ENCODE data around the gene C1QTNF4. TPM values are rescaled to one million over a fixed set of nuclear protein-coding genes. Genes with fewer than 3 reads are reported as not detected.
"Not testable (repeated sequence)": the region's sequence is repeated elsewhere in the genome, so short reads cannot be mapped to it uniquely, and the experiment has no call there.

The C1QTNF4 gene
- total RNA-seq (under 1 TPM; 0.41 to 0.92 TPM), total RNA-seq (0 to 0.94 (median 0.06) reads per million in 172 experiments)
- polyA plus RNA-seq (2013, experiment 1 of 2) = 0.40 TPM
- polyA plus RNA-seq (2013, experiment 2 of 2) = 0.39 TPM

- Mint-ChIP-seq H3K9me3 (no peaks in the 10 kb centered on the region), H3K4me3 (no peak within 1 kb of the TSS), H3K27ac (no peak within 1 kb of the TSS), H3K36me3 (ENCODE audit: low read depth) (no peaks in the 10 kb centered on the region), H3K27me3 (peaks cover 41% of the 10 kb centered on the region), H3K4me1 (ENCODE audit: low read depth) (no peaks in the 10 kb centered on the region)
- Histone ChIP-seq H3K27me3 (ENCODE audit: control insufficient read depth in 1 of 2, insufficient read depth in 2 of 2, low read length in 2 of 2) (peaks cover 25 to 41% of the 10 kb centered on the region in 2 experiments), H3K36me3 (ENCODE audit: insufficient read depth, low read length) (no peaks in the 10 kb centered on the region), H3K27ac (ENCODE audit: low read depth in 1 of 2, low read length in 2 of 2) (no peak within 1 kb of the TSS), H3K4me1 (ENCODE audit: insufficient read depth, low read length) (peaks cover 12% of the 10 kb centered on the region), H3K9me3 (ENCODE audit: control insufficient read depth in 1 of 2, insufficient read depth in 1 of 2, low read length in 2 of 2) (peaks cover 0 to 14% of the 10 kb centered on the region in 2 experiments), H3K4me3 (ENCODE audit: low read length) (no peak within 1 kb of the TSS)
- ChIA-PET POLR2A (no interaction called here), CTCF (no interaction called here)
- ATAC-seq (ENCODE audit: poor library complexity) (no peak), DNase-seq (no peak)
- TF ChIP-seq CTCF (IDR thresholded peaks at IDR 0.05) = no peak
- intact Hi-C loops (cut with DNase I, micrococcal nuclease) = no loop called here
These were observed at the start of gene C1QTNF4 for GRCh38 chr11:47593934-47594855. Gene C1QTNF4, minus strand, starts transcription at chr11:47594411. Its CDS starts 3,601 bp downstream, at chr11:47590810.

GRCh38 chr11:47642099-47642855, 48.1 kb upstream of the C1QTNF4 start, which contains the start of gene MTCH2:
Gene MTCH2, minus strand, starts transcription at chr11:47642559. Its CDS starts 94 bp downstream, at chr11:47642465.
- Mint-ChIP-seq H3K27ac (peak within 1 kb of the TSS; percentile 89), H3K27me3 (no peaks in the 10 kb centered on the region), H3K36me3 (ENCODE audit: low read depth) (peaks cover 25% of the 10 kb centered on the region), H3K9me3 (no peaks in the 10 kb centered on the region), H3K4me3 (peak within 1 kb of the TSS; percentile 90), H3K4me1 (ENCODE audit: low read depth) (peaks cover 26% of the 10 kb centered on the region)
- intact Hi-C loops (cut with DNase I, micrococcal nuclease) = loop anchor here (1.0 to 5.0 kb wide), 10 partner anchors 63 to 705 kb away; partner anchors contain the start of genes FNBP4 (in 2 of the 2), AGBL2 (in 1 of the 2), ARFGAP2 (in 1 of the 2) and CELF1 (in 1 of the 2)
- ATAC-seq (ENCODE audit: poor library complexity) (peak; percentile 92), DNase-seq (peak; percentile 91 to 99 (median 95))
- Histone ChIP-seq H3K27me3 (ENCODE audit: control insufficient read depth in 1 of 2, insufficient read depth in 2 of 2, low read length in 2 of 2) (no peaks in the 10 kb centered on the region), H3K9me3 (ENCODE audit: control insufficient read depth in 1 of 2, insufficient read depth in 1 of 2, low read length in 2 of 2) (no peaks in the 10 kb centered on the region), H3K4me3 (ENCODE audit: low read length) (peak within 1 kb of the TSS; percentile 96), H3K36me3 (ENCODE audit: insufficient read depth, low read length) (peaks cover 13% of the 10 kb centered on the region), H3K27ac (ENCODE audit: low read depth in 1 of 2, low read length in 2 of 2) (peak within 1 kb of the TSS; percentile 88 to 91), H3K4me1 (ENCODE audit: insufficient read depth, low read length) (peaks cover 28% of the 10 kb centered on the region)
- CTCF ChIA-PET = no interaction called here
- POLR2A ChIA-PET = interaction anchor here (0.9 to 1.5 kb wide), 3 partner anchors 73 to 124 kb away, joined by 3 to 4 read pairs (median 4); partner anchors contain the start of gene AGBL2
- peak; percentile 6 for TF ChIP-seq CTCF (IDR thresholded peaks at IDR 0.05)

- no peaks in the 10 kb centered on the region for H3K9me3 Mint-ChIP-seq
- no peaks in the 10 kb centered on the region for H3K27me3 Mint-ChIP-seq
- H3K36me3 ChIP-seq (ENCODE audit: insufficient read depth, low read length) = peaks cover 15% of the 10 kb centered on the region
- H3K4me1 ChIP-seq (ENCODE audit: insufficient read depth, low read length) = peaks cover 28% of the 10 kb centered on the region
- H3K4me3 ChIP-seq (ENCODE audit: low read length) = peak overlapping the region; percentile 96
- H3K27ac Mint-ChIP-seq = peak overlapping the region; percentile 89
- peak overlapping the region; percentile 88 to 91 for H3K27ac ChIP-seq (ENCODE audit: low read depth in 1 of 2, low read length in 2 of 2)
- intact Hi-C loops (cut with DNase I, micrococcal nuclease) = loop anchor here (1.0 to 5.0 kb wide), 10 partner anchors 63 to 704 kb away; partner anchors contain the start of genes FNBP4 (in 2 of the 2), AGBL2 (in 1 of the 2), ARFGAP2 (in 1 of the 2) and CELF1 (in 1 of the 2)
- POLR2A ChIA-PET = interaction anchor here (0.9 kb wide), 1 partner anchor 74 kb away, joined by 3 read pairs; no protein-coding TSS in a partner anchor
- peaks cover 28% of the 10 kb centered on the region for H3K36me3 Mint-ChIP-seq (ENCODE audit: low read depth)
- ATAC-seq (ENCODE audit: poor library complexity) (no peak), DNase-seq (peak in 2 of 14 experiments; percentile 3 to 21)
- H3K4me3 Mint-ChIP-seq = peak overlapping the region; percentile 90
- no peak for TF ChIP-seq CTCF (IDR thresholded peaks at IDR 0.05)
- no peaks in the 10 kb centered on the region for H3K9me3 ChIP-seq (ENCODE audit: control insufficient read depth in 1 of 2, insufficient read depth in 1 of 2, low read length in 2 of 2)
- no peaks in the 10 kb centered on the region for H3K27me3 ChIP-seq (ENCODE audit: control insufficient read depth in 1 of 2, insufficient read depth in 2 of 2, low read length in 2 of 2)
- CTCF ChIA-PET = no interaction called here
- peaks cover 26% of the 10 kb centered on the region for H3K4me1 Mint-ChIP-seq (ENCODE audit: low read depth)
These were observed 47.4 kb upstream of the C1QTNF4 start for GRCh38 chr11:47641600-47642098.

- Mint-ChIP-seq H3K4me3 (peak overlapping the region; percentile 90), H3K36me3 (ENCODE audit: low read depth) (peaks cover 32% of the 10 kb centered on the region), H3K4me1 (ENCODE audit: low read depth) (peaks cover 26% of the 10 kb centered on the region)
- Histone ChIP-seq H3K4me1 (ENCODE audit: insufficient read depth, low read length) (peaks cover 28% of the 10 kb centered on the region), H3K36me3 (ENCODE audit: insufficient read depth, low read length) (peaks cover 15% of the 10 kb centered on the region)
- H3K9me3 Mint-ChIP-seq; H3K4me3 ChIP-seq (ENCODE audit: low read length); CTCF ChIA-PET; H3K27ac ChIP-seq (ENCODE audit: low read depth in 1 of 2, low read length in 2 of 2); ATAC-seq (ENCODE audit: poor library complexity); H3K27ac Mint-ChIP-seq; H3K27me3 Mint-ChIP-seq; POLR2A ChIA-PET; H3K9me3 ChIP-seq (ENCODE audit: control insufficient read depth in 1 of 2, insufficient read depth in 1 of 2, low read length in 2 of 2); DNase-seq; H3K27me3 ChIP-seq (ENCODE audit: control insufficient read depth in 1 of 2, insufficient read depth in 2 of 2, low read length in 2 of 2): not testable (repeated sequence)
- intact Hi-C loops (cut with DNase I, micrococcal nuclease) = loop anchor here in 1 of 2 experiments (5.0 kb wide), 4 partner anchors 218 to 703 kb away; partner anchors contain the start of genes ARFGAP2 and CSTPP1
These were observed 46.3 kb upstream of the C1QTNF4 start for GRCh38 chr11:47640506-47640905.
